SU-DHL-6 (cell line): ENCODE data around the gene LOXHD1.

Source experiments
- CTCF ChIP-seq: fragments of 200-600 bp; sonication (generic); IDR thresholded peaks from one replicate; pipeline ENCODE4 v1.5.1; 2017; ENCODE audit warnings: antibody characterized with exemption, mild to moderate bottlenecking, low read length, moderate library complexity; ENCODE audit not compliant: insufficient read depth, poor library complexity, severe bottlenecking
- EZH2phosphoT487 ChIP-seq: fragments of 200-600 bp; sonication (generic), shearing (Covaris generic); conservative IDR thresholded peaks from 2 replicates; pipeline ENCODE4 v1.6.1; 2018; ENCODE audit warnings: mild to moderate bottlenecking, antibody characterized with exemption, low read length, moderate library complexity, mixed read lengths

- TF ChIP-seq CTCF (no peak), EZH2phosphoT487 (no peak)
Observed at GRCh38 chr18:46458472-46458871, 198.5 kb downstream of the LOXHD1 start.
